ENCODE data around the gene KCNH8. TPM values are rescaled to one million over a fixed set of nuclear protein-coding genes. Genes with fewer than 3 reads are reported as not detected.
"Not testable (repeated sequence)": the region's sequence is repeated elsewhere in the genome, so short reads cannot be mapped to it uniquely, and the experiment has no call there.

The KCNH8 gene
- total and polyA plus RNA-seq, 2 of the 4 experiments (the other 2 are of a cell fraction) = not detected

DNA sequence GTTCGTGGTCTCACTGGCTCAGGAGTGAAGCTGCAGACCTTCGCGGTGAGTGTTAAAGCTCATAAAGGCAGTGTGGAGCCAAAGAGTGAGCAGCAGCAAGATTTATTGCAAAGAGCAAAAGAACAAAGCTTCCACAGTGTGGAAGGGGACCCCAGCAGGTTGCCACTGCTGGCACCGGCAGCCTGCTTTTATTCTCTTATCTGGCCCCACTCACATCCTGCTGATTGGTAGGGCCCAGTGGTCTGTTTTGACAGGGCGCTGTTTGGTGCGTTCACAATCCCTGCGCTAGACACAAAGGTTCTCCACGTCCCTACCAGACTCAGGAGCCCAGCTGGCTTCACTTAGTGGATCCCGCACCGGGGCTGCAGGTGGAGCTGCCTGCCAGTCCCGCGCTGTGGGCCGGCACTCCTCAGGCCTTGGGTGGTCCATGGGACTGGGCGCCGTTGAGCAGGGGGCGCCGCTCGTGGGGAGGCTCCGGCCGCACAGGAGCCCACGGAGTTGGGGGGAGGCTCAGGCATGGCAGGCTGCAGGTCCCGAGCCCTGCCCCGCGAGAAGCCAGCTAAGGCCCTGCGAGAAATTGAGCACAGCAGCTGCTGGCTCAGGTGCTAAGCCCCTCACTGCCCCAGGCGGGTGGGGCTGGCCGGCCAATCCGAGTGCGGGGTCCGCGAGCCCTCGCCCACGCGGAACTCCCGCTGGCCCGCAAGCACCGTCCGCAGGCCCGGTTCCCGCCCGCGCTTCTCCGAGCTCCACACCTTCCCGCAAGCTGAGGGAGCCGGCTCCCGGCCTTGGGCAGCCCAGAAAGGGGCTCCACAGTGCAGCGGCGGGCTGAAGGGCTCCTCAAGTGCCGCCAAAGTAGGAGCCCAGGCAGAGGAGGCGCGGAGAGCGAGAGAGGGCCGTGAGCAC is 85.8 kb downstream of the KCNH8 start:
- H4K20me1 ChIP-seq (ENCODE audit: insufficient read depth, low read length); DNase-seq; H3K79me1 ChIP-seq (ENCODE audit: low read depth in 1 of 2, low read length in 2 of 2); H4K5ac ChIP-seq (ENCODE audit: low read depth, low read length); H2AK9ac ChIP-seq (replicated peaks; ENCODE audit: low read depth, low read length, poor library complexity); H3K27ac ChIP-seq (ENCODE audit: insufficient read depth, low read length); H3K27me3 ChIP-seq (ENCODE audit: control insufficient read depth, insufficient read depth, low read length); H3K4me3 ChIP-seq (ENCODE audit: insufficient read depth, low read depth, low read length); H2AFZ ChIP-seq (replicated peaks; ENCODE audit: low read length, poor library complexity); H2BK15ac ChIP-seq (ENCODE audit: low read depth, low read length); BruUV-seq (replicated peaks); H3K4ac ChIP-seq (ENCODE audit: low read depth, low read length); CTCF ChIA-PET; POLR2A ChIA-PET (ENCODE audit: unreplicated experiment); H4K8ac ChIP-seq (ENCODE audit: low read depth in 2 of 2, low read length in 2 of 2); ATAC-seq (ENCODE audit: low read depth); H3K9me1 ChIP-seq (ENCODE audit: insufficient read depth, low read length); H2BK5ac ChIP-seq (ENCODE audit: low read depth, low read length, poor library complexity, severe bottlenecking); H3K4me1 ChIP-seq (ENCODE audit: control insufficient read depth, insufficient read depth, low read length); H3K9ac ChIP-seq (ENCODE audit: low read depth, low read length); H2BK120ac ChIP-seq (ENCODE audit: low read depth, low read length); dilution Hi-C loops (cut with HindIII; ENCODE audit: low sequenced_read_pairs, unreplicated experiment); H2AK5ac ChIP-seq (ENCODE audit: low read depth, low read length); H3K4me2 ChIP-seq (ENCODE audit: low read depth, low read length); H4K91ac ChIP-seq (ENCODE audit: insufficient read depth, low read depth, low read length); H3K9me3 ChIP-seq (ENCODE audit: control insufficient read depth, insufficient read depth, low read length); H3K18ac ChIP-seq (ENCODE audit: low read depth, low read length); H2BK20ac ChIP-seq (ENCODE audit: low read depth, low read length); in situ Hi-C loops (cut with MboI; ENCODE audit: low sequenced_read_pairs); intact Hi-C loops (cut with micrococcal nuclease); H3K23ac ChIP-seq (ENCODE audit: low read depth, low read length); H3K56ac ChIP-seq (ENCODE audit: extremely low read depth, insufficient read depth, low read length); H3K36me3 ChIP-seq (ENCODE audit: control insufficient read depth, insufficient read depth, low read length); H3K14ac ChIP-seq (replicated peaks; ENCODE audit: low read depth, low read length): not testable (repeated sequence)
- WGBS, 2 experiments (ENCODE audit: extremely low coverage in 2 of 2, insufficient read length in 1 of 2) = 85% methylated on average over 32 of the region's 53 CpGs; no CpG with 5 or more reads in 1 of the 2 experiments
